IPS-20b (cell line): Measurements from ENCODE around the gene TBC1D10B.

Source experiments
- H3K27ac ChIP-seq: one replicate; pipeline ENCODE4 v1.5.1; 2013; ENCODE audit warnings: low read length
- H3K27me3 ChIP-seq: 2 replicates; pipeline ENCODE4 v1.6.1; 2013; ENCODE audit warnings: mild to moderate bottlenecking, low read length, inconsistent platforms; ENCODE audit not compliant: insufficient read depth
- H3K36me3 ChIP-seq: 2 replicates; pipeline ENCODE4 v1.6.1; 2013; ENCODE audit warnings: low read depth, mild to moderate bottlenecking, inconsistent platforms, low read length, moderate library complexity; ENCODE audit not compliant: insufficient read depth
- H3K4me1 ChIP-seq: 2 replicates; pipeline ENCODE4 v1.6.1; 2013; ENCODE audit warnings: mild to moderate bottlenecking, control low read depth, inconsistent platforms, low read length, moderate library complexity; ENCODE audit not compliant: insufficient read depth
- H3K4me3 ChIP-seq: 2 replicates; pipeline ENCODE4 v1.5.1; 2013; ENCODE audit warnings: mild to moderate bottlenecking, low read length, inconsistent platforms
- H3K9ac ChIP-seq: 2 replicates; pipeline ENCODE4 v1.6.1; 2013; ENCODE audit warnings: low read depth, mild to moderate bottlenecking, inconsistent platforms, low read length, moderate library complexity
- H3K9me3 ChIP-seq: 2 replicates; pipeline ENCODE4 v1.6.1; 2013; ENCODE audit warnings: mild to moderate bottlenecking, low read depth, low read length, inconsistent platforms; ENCODE audit not compliant: insufficient read depth

The TBC1D10B gene

DNA sequence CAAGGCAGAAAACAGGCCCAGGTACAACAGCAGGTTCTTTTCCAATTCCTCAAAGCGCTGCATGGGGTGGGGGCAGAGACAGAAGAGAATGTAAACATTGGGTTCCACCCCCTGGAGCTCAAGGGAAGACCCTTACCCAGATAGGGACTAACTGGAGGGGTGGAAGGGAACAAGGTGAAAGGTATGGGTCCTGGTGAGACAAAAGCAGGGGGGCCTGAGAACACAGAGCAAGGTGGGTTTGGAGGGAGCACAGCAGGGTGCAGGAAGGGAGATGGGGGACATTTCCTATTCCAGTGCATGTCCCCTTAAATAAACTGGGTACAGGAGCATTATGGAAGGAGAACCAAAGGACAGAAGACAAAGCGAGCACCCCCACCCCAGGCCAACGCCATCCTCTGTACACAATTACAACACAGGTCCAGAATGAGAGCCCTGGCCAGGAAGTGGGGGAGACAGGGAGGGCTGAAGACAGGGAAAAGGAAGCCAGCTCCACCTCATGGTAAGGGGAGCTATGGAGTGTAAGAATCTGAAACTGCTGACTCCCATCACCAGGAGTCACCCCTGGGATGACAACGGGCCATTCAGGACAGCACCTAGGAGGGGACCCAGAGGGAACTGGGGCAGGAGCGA lies 13.1 kb downstream of the TBC1D10B start:
- Histone ChIP-seq H3K4me3 (no peak overlapping the region), H3K9ac (no peak overlapping the region), H3K27ac (no peak overlapping the region), H3K36me3 (peaks cover 27% of the 10 kb centered on the region), H3K27me3 (no peaks in the 10 kb centered on the region), H3K4me1 (peaks cover 10% of the 10 kb centered on the region; the same call in 1 of the 2 replicates), H3K9me3 (no peaks in the 10 kb centered on the region)

GRCh38 chr16:30356401-30357084 lies 13.8 kb downstream of the TBC1D10B start:
- H3K27ac ChIP-seq, result peak overlapping the region; percentile 73
- H3K4me3 ChIP-seq, result peak overlapping the region; percentile 100
- H3K9ac ChIP-seq, result peak overlapping the region; percentile 97; the same call in 1 of the 2 replicates
- no peaks in the 10 kb centered on the region for H3K9me3 ChIP-seq
- peaks cover 10% of the 10 kb centered on the region; the same call in 1 of the 2 replicates for H3K4me1 ChIP-seq
- H3K36me3 ChIP-seq, result peaks cover 34% of the 10 kb centered on the region
- no peaks in the 10 kb centered on the region for H3K27me3 ChIP-seq

DNA sequence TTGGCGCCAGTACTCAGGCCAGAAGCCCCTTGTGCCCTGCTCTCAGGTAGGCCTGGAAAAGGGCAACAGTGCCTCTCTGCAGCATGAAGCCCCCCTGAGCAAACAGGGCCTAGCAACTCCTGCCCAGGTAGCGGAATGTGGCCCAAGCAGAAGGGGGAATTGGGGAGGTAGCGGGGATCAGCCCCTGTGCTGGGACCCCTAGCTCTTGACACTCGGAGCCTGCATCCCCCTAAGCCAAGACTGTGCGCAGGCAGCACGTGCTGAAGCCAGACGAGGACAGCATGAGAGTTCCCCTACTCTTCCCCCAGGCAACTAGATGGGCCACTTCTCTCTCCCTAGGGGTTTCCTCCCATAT lies 14.4 kb downstream of the TBC1D10B start:
- peaks cover 40% of the 10 kb centered on the region for H3K36me3 ChIP-seq
- no peaks in the 10 kb centered on the region for H3K27me3 ChIP-seq
- no peaks in the 10 kb centered on the region for H3K9me3 ChIP-seq
- H3K27ac ChIP-seq, result peak overlapping the region; percentile 73
- peak overlapping the region; percentile 97 for H3K9ac ChIP-seq
- peaks cover 10% of the 10 kb centered on the region; the same call in 1 of the 2 replicates for H3K4me1 ChIP-seq
- peak overlapping the region; percentile 100 for H3K4me3 ChIP-seq

GRCh38 chr16:30355144-30355953 lies 14.9 kb downstream of the TBC1D10B start, which contains the start of gene CD2BP2:
Gene CD2BP2, minus strand, starts transcription at chr16:30355308. Its CDS starts 627 bp downstream, at chr16:30354681.
- Histone ChIP-seq H3K27me3 (no peaks in the 10 kb centered on the region), H3K4me1 (peaks cover 10% of the 10 kb centered on the region; the same call in 1 of the 2 replicates), H3K27ac (peak within 1 kb of the TSS; percentile 73), H3K4me3 (peak within 1 kb of the TSS; percentile 100), H3K9ac (peak within 1 kb of the TSS; percentile 97), H3K36me3 (peaks cover 46% of the 10 kb centered on the region), H3K9me3 (no peaks in the 10 kb centered on the region)

- peaks cover 10% of the 10 kb centered on the region; the same call in 1 of the 2 replicates for H3K4me1 ChIP-seq
- no peaks in the 10 kb centered on the region for H3K9me3 ChIP-seq
- peaks cover 49% of the 10 kb centered on the region for H3K36me3 ChIP-seq
- H3K9ac ChIP-seq, result peak overlapping the region; percentile 97
- no peaks in the 10 kb centered on the region for H3K27me3 ChIP-seq
- H3K27ac ChIP-seq, result peak overlapping the region; percentile 31
- H3K4me3 ChIP-seq, result peak overlapping the region; percentile 100
These were observed 15.7 kb downstream of the TBC1D10B start for GRCh38 chr16:30354423-30355143.

DNA sequence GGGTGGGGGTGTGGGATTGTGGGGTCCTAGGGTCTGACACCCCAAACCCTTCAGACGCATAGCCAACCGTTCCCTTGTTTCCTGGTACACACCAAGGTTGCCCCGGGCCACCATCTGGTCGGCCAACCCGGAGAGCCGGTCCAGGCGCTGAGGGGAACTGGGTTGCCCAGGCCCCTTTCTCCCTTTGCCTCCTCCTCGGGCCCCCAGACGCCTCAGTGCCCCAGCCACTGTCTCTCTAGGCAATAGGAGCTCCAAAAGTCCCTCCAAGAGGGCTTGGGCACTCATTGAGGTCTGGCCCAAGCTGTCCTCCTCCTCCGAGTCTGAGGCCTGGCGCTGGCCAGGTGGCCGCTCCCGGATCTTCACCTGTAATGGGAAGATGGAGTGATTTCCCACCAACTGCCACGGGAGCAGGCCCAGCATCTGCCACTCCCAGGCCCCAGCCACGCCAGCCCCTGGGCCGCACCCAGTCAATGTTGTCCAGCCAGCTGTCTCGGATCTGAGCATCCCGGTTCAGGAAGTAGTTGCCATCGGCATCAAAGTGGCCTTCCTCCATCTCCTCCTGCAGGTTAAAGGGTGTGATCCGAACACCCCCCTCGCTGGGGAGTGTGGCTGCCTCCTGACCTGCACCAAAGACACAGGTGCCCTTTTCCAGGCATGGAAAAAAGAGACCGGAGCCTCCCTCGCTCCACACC lies 16.7 kb downstream of the TBC1D10B start:
- H3K9me3 ChIP-seq, result no peaks in the 10 kb centered on the region
- peaks cover 10% of the 10 kb centered on the region; the same call in 1 of the 2 replicates for H3K4me1 ChIP-seq
- peak overlapping the region; percentile 97; the same call in 1 of the 2 replicates for H3K9ac ChIP-seq
- H3K27me3 ChIP-seq, result no peaks in the 10 kb centered on the region
- H3K4me3 ChIP-seq, result peak overlapping the region; percentile 100; the same call in 1 of the 2 replicates
- H3K36me3 ChIP-seq, result peaks cover 45% of the 10 kb centered on the region
- H3K27ac ChIP-seq, result no peak overlapping the region

- H3K4me1 ChIP-seq, result peaks cover 10% of the 10 kb centered on the region; the same call in 1 of the 2 replicates
- no peaks in the 10 kb centered on the region for H3K27me3 ChIP-seq
- H3K9me3 ChIP-seq, result no peaks in the 10 kb centered on the region
- no peak overlapping the region for H3K9ac ChIP-seq
- no peak overlapping the region for H3K27ac ChIP-seq
- peaks cover 42% of the 10 kb centered on the region for H3K36me3 ChIP-seq
- no peak overlapping the region for H3K4me3 ChIP-seq
These were observed 17.5 kb downstream of the TBC1D10B start for GRCh38 chr16:30352488-30353401.

DNA sequence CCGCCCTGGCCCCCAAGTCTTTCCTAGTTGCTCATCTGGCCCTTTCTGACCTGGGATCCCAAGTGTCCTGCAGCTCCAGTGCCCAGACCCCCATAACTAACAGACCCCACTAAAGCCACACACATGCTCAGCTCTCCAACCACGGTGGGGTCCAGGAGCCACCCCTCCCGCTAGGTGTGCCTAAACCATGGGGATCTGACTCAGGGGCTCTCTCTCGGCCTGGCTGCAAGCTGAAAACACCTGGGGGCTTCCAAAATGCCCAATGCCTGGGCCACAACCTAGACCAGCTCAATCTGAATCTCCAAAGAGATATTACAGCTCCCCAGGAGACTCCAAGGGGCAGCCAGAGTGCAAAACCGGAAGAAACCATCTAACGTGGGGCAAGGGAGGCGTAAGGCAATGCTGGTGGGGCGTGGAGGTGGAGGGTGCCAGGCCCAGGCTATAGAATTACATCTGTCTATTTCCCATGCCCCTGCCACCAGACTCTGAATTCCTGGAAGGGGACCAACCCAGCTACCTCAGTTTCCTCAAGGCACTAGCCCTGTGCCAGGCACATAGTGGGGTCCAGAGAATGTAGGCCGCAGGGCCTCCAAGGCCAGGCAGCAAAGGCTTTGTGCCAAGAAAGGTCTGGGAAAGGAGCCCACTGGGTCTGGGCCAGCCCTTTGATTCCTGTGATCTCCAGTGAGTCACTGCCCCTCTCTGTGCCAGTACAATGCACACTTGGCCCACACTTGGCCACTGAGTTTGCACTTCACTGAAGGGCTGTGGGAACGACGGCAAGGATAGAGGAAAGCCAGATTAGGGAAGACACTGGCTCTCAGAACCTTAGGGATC lies 18.5 kb downstream of the TBC1D10B start:
- Histone ChIP-seq H3K4me1 (peaks cover 10% of the 10 kb centered on the region; the same call in 1 of the 2 replicates), H3K27ac (no peak overlapping the region), H3K9ac (no peak overlapping the region)

DNA sequence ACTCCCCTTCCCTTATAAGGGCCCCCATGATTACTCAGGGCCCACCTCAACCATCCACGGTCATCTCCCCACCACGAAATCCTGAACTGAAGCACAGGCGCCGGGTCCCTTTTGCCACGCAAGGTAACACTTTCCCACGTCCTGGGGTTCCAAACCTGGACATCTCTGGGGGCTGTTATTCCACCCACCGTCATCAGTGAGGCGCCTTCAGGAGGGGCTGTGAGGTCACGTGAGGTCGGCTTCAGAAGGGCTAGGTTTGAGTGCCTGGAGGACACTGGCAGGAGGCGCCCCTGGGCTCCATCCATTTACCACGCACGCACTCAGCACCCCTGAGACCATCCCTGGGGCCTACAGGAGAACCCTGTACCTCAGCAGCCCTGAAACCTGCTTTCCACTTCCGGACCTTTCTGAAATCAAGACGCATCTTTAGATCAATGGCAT lies 19.3 kb downstream of the TBC1D10B start:
- H3K27ac ChIP-seq, result no peak overlapping the region
- H3K9me3 ChIP-seq, result no peaks in the 10 kb centered on the region
- no peaks in the 10 kb centered on the region for H3K27me3 ChIP-seq
- H3K36me3 ChIP-seq, result peaks cover 39% of the 10 kb centered on the region
- peaks cover 6% of the 10 kb centered on the region; the same call in 1 of the 2 replicates for H3K4me1 ChIP-seq
- H3K4me3 ChIP-seq, result no peak overlapping the region
- no peak overlapping the region for H3K9ac ChIP-seq

More for the DNA sequence above, 18.5 kb downstream of the TBC1D10B start:
- no peak overlapping the region for H3K4me3 ChIP-seq
- peaks cover 39% of the 10 kb centered on the region for H3K36me3 ChIP-seq
- H3K27me3 ChIP-seq, result no peaks in the 10 kb centered on the region
- no peaks in the 10 kb centered on the region for H3K9me3 ChIP-seq
